Peyer's patch (tissue), 4 donors: ENCODE data around the gene XRCC1. TPM values are rescaled to one million over a fixed set of nuclear protein-coding genes. Genes with fewer than 3 reads are reported as not detected.

ENCODE experiments used
- DNase-seq, 3 donors: peaks; one replicate each; pipeline ENCODE4 v3.0.0-alpha.2; 2017 to 2019
- H3K27ac ChIP-seq, 4 donors: fragments of 200-600 bp; sonication (generic); one replicate each; pipeline ENCODE4 v1.5.1; 2016 to 2019
- H3K27me3 ChIP-seq, 2 donors: fragments of 200-600 bp; sonication (generic); one replicate each; pipeline ENCODE4 v1.5.1; 2019
- H3K36me3 ChIP-seq, 3 donors: fragments of 200-600 bp; sonication (generic); one replicate each; pipeline ENCODE4 v1.5.1; 2016 to 2019
- H3K4me1 ChIP-seq, 4 donors: fragments of 200-600 bp; sonication (generic); one replicate each; pipeline ENCODE4 v1.5.1; 2016 to 2019
- H3K4me3 ChIP-seq, 4 donors: fragments of 200-600 bp; sonication (generic); 1 replicate in 3 of 4; 2 replicates in 1 of 4; pipeline ENCODE4 v1.5.1; 2016 to 2019; ENCODE audit warnings: mild to moderate bottlenecking in 1 of 4
- H3K9me3 ChIP-seq, 4 donors: fragments of 200-600 bp; sonication (generic); one replicate each; pipeline ENCODE4 v1.5.1; 2016 to 2019; ENCODE audit warnings: mild to moderate bottlenecking in 1 of 4
- CTCF ChIP-seq, 6 experiments: fragments of 450-650 bp in 4 of 6; fragments of 200-600 bp in 2 of 6; sonication (generic) in 1 of 6; IDR thresholded peaks; one replicate each; pipeline ENCODE4 v1.5.1; 2017 to 2019; ENCODE audit warnings: antibody characterized with exemption in 6 of 6, mild to moderate bottlenecking in 3 of 6, moderate library complexity in 1 of 6
- POLR2A ChIP-seq, 2 donors: fragments of 450-650 bp; IDR thresholded peaks; one replicate each; pipeline ENCODE4 v1.5.1; 2017; ENCODE audit warnings: antibody characterized with exemption in 2 of 2, mild to moderate bottlenecking in 2 of 2, moderate library complexity in 2 of 2
- total RNA-seq, 4 donors: library from RNA; depleted of rRNA; stranded (reverse); fragments of >200 nt; gene quantifications; one replicate each; pipeline ENCODE4 v1.1.0, GENCODE V29; 2016

The XRCC1 gene
- total RNA-seq, 4 donors from 2014 or later: 18.4 to 49.5 (median 22.2) TPM

DNA sequence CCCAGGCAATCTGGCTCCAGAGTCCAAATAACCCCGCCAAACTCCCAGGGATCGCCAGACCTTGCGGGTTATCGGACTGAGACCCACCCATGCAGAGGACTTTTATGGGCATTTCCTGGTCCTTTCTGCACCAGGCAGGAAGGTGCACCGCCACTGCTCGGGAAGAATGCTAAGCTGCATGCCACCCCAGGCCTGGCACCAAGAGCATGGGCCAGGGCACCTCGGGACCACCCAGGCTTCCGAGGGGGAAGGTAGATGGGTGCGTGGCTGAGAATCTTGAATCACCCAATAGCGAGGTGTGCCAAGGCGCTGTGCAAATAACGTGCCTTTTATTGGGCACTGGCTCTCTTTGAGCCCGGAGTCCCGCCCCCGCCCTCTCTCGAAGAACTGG is 42.8 kb downstream of the XRCC1 start:
- no peaks in the 10 kb centered on the region for H3K27me3 ChIP-seq
- TF ChIP-seq POLR2A (IDR thresholded peaks at IDR 0.05) (no peak), CTCF (IDR thresholded peaks at IDR 0.05) (no peak)
- peaks cover 0 to 25% (median 2%) of the 10 kb centered on the region in 4 donors for H3K4me1 ChIP-seq
- no peaks in the 10 kb centered on the region for H3K36me3 ChIP-seq
- peak in 1 of 3 donors; percentile 82 for DNase-seq
- peak overlapping the region; percentile 51 to 77 (median 61) for H3K4me3 ChIP-seq
- no peaks in the 10 kb centered on the region for H3K9me3 ChIP-seq
- H3K27ac ChIP-seq: peak overlapping the region; percentile 75 to 95 (median 88)

- peak overlapping the region; percentile 79 to 90 (median 86) for H3K27ac ChIP-seq
- no peak for TF ChIP-seq POLR2A (IDR thresholded peaks at IDR 0.05)
- TF ChIP-seq CTCF (IDR thresholded peaks at IDR 0.05): peak in 2 of 6 experiments; percentile 7 to 9
- H3K4me3 ChIP-seq: peak overlapping the region in 3 of 4 donors; percentile 73 to 88 (median 86)
- H3K27me3 ChIP-seq: no peaks in the 10 kb centered on the region
- H3K36me3 ChIP-seq: no peaks in the 10 kb centered on the region
- peak in 1 of 3 donors; percentile 66 for DNase-seq
- no peaks in the 10 kb centered on the region for H3K9me3 ChIP-seq
- H3K4me1 ChIP-seq: peaks cover 0 to 27% (median 7%) of the 10 kb centered on the region in 4 donors
Measured at GRCh38 chr19:43527860-43528622, 47.3 kb downstream of the XRCC1 start.

DNA sequence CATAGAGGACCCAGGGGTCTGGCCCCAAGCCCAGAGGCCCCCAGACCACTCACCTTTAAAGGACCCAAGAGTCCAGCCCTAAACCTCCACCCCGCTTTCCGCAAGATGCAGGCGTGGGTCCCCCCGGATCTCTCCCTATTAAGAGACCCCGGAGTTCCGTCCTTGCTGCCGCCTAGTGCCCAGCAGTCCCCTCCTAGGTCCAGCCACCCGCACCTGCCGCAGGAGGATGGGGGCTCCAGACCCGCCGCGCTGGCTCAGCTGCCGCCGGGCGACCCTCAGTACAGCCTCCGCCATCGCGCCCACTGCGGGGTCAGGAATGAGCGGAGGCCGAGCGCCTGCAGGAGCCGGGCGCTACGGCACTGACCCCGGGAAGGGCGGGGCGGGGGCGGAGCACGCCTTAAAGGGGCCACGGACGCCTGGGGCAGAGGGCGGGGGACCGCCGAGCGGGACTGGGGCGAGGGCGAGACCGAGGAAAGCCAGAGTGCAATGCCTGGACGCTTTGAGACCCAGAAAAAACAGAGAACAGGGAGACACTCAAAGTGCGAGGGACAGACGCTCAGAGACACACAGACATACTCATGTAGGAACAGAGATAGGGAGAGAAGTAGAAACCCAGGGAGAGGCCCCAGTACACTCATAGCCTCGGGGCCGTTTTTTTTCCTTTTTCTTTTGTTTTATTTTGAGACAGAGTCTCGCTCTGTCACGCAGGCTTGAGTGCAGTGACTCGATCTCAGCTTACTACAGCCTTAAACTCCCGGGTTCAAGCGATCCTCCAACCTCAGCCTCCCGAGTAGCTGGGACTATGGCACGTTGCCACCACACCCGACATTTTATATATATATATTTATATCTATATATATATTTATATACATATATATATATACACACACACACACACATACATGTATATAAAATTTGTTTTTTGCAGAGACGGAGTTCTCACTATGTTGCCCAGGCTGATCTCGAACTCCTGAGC is 48.2 kb downstream of the XRCC1 start, which contains the start of gene ETHE1:
TSS of gene ETHE1 (minus strand) at position 318 of the 976 bp plus-strand sequence. CDS start at position 294, 24 bp downstream.
- TF ChIP-seq POLR2A (IDR thresholded peaks at IDR 0.05) (peak; percentile 91 to 94), CTCF (IDR thresholded peaks at IDR 0.05) (peak in 3 of 6 experiments; percentile 1 to 8 (median 4))

DNA sequence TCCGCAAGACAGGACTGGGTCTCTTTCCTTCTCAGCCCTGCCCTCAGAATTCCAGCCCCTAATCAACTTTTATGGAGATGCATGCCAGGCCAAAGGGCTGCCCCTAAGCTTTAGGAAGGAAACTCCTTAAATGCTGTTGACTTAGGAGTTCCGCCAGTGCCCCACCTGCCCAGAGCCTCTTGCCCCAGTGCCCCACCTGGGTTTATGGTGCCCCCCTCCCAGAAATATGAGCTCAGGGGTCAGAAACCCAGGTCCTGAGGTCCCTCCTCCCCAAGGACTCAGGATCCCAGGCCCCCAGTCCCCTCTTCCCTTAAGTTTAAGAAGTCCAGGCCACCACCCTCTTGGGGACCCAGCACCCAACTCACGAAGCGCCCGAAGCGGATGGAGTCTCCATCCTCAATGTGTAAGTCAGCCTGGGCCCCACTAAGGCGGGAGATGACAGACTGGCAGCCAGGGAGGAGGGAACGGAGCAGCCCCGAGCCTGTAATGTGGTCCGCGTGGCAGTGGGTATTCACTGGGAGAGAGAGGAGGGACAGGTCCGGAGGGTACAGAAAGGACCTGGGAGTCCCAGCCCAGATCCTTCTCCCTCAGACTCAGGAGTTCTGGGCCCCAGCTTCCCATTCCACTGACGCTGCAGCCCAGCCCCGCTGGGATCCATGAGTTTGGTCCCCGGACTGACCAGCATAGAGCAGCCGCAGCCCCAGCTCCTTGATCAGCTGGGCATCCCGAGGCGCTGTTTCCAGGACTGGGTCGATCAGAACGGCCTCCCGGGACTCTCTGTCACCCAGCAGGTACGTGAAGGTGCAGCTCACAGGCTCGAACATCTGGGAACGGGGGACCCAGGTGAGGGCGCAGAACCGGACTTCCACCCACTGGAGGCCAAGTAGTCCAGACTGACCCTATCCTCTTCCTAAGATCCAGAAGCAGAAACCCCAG is 49.2 kb downstream of the XRCC1 start:
- no peak for TF ChIP-seq CTCF (IDR thresholded peaks at IDR 0.05)
- TF ChIP-seq POLR2A (IDR thresholded peaks at IDR 0.05): no peak
- peaks cover 0 to 11% (median 0%) of the 10 kb centered on the region in 3 donors for H3K36me3 ChIP-seq
- peaks cover 0 to 18% (median 7%) of the 10 kb centered on the region in 4 donors for H3K4me1 ChIP-seq
- H3K27ac ChIP-seq: peak overlapping the region; percentile 79 to 90 (median 86)
- peak overlapping the region; percentile 73 to 88 (median 84) for H3K4me3 ChIP-seq
- H3K27me3 ChIP-seq: no peaks in the 10 kb centered on the region
- H3K9me3 ChIP-seq: no peaks in the 10 kb centered on the region
- DNase-seq: peak; percentile 48 to 68 (median 67)

More for the DNA sequence above, 48.2 kb downstream of the XRCC1 start, which contains the start of gene ETHE1:
- no peaks in the 10 kb centered on the region for H3K9me3 ChIP-seq
- peak within 1 kb of the TSS; percentile 79 to 90 (median 86) for H3K27ac ChIP-seq
- peak within 1 kb of the TSS; percentile 73 to 88 (median 84) for H3K4me3 ChIP-seq
- H3K27me3 ChIP-seq: no peaks in the 10 kb centered on the region
- DNase-seq: peak; percentile 85 to 95 (median 93)
- peaks cover 0 to 22% (median 7%) of the 10 kb centered on the region in 4 donors for H3K4me1 ChIP-seq
- H3K36me3 ChIP-seq: peaks cover 0 to under 1% (median 0%) of the 10 kb centered on the region in 3 donors
